Measurements from ENCODE around the gene CLEC5A.

DNA sequence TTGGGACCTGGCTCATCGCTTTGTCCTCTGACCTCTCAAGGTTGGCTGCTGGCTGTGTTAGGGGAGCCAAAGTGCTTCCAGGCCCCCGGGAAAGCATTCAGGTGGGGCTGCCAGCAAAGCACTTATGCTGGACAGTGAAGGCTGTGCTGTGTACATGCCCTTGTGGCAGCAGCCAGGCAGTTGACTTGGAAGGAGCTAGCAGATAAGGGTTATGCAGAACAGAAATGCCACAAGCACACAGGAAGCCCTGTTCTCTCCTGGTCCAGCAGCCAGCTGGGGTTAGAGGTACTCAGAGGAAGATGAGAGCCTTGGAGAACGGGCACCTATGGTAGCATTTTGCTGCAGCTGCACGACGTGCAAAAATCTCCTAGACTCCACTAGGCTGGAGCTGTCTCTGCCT is 65.8 kb downstream of the CLEC5A start:
- TF ChIP-seq, protein P1, sequence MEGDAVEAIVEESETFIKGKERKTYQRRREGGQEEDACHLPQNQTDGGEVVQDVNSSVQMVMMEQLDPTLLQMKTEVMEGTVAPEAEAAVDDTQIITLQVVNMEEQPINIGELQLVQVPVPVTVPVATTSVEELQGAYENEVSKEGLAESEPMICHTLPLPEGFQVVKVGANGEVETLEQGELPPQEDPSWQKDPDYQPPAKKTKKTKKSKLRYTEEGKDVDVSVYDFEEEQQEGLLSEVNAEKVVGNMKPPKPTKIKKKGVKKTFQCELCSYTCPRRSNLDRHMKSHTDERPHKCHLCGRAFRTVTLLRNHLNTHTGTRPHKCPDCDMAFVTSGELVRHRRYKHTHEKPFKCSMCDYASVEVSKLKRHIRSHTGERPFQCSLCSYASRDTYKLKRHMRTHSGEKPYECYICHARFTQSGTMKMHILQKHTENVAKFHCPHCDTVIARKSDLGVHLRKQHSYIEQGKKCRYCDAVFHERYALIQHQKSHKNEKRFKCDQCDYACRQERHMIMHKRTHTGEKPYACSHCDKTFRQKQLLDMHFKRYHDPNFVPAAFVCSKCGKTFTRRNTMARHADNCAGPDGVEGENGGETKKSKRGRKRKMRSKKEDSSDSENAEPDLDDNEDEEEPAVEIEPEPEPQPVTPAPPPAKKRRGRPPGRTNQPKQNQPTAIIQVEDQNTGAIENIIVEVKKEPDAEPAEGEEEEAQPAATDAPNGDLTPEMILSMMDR (IDR thresholded peaks at IDR 0.05): no peak
- TF ChIP-seq POLR2A (IDR thresholded peaks at IDR 0.05; ENCODE audit: low read depth) (no peak), POLR2AphosphoS5 (IDR thresholded peaks at IDR 0.05) (no peak), EP300 (IDR thresholded peaks at IDR 0.05) (no peak)

Data from esophagus muscularis mucosa (tissue), 4 donors.